Measurements from ENCODE around the gene C17orf100.
A peak's percentile ranks its signal among the peaks of the same experiment; 100 is the strongest.

C17orf100 gene

DNA sequence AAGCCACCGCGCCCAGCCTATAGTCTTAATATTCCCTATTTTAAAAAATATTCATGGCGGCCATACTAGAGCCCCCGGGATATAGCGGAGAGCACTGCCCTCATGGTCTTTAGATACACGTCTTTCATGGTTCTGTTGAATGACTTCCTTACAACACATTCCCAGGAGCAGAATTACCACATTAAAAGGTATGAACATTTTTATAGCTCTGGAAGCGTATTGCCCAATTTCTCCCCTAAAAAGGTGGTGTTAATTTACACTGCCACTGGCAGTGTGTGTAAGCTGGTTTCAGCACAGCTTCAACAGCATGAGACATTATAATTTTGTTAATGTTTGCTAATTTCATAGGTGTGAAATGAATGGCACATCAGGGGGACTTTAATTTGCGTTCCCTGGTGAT is 19.0 kb downstream of the C17orf100 start:
- H3K4me3 ChIP-seq (ENCODE audit: low read depth, low read length): no peak overlapping the region
- TF ChIP-seq, protein P1, sequence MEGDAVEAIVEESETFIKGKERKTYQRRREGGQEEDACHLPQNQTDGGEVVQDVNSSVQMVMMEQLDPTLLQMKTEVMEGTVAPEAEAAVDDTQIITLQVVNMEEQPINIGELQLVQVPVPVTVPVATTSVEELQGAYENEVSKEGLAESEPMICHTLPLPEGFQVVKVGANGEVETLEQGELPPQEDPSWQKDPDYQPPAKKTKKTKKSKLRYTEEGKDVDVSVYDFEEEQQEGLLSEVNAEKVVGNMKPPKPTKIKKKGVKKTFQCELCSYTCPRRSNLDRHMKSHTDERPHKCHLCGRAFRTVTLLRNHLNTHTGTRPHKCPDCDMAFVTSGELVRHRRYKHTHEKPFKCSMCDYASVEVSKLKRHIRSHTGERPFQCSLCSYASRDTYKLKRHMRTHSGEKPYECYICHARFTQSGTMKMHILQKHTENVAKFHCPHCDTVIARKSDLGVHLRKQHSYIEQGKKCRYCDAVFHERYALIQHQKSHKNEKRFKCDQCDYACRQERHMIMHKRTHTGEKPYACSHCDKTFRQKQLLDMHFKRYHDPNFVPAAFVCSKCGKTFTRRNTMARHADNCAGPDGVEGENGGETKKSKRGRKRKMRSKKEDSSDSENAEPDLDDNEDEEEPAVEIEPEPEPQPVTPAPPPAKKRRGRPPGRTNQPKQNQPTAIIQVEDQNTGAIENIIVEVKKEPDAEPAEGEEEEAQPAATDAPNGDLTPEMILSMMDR (conservative IDR thresholded peaks at IDR 0.05; ENCODE audit: low read depth, low read length): no peak
- DNase-seq (ENCODE audit: low read depth): no peak

DNA sequence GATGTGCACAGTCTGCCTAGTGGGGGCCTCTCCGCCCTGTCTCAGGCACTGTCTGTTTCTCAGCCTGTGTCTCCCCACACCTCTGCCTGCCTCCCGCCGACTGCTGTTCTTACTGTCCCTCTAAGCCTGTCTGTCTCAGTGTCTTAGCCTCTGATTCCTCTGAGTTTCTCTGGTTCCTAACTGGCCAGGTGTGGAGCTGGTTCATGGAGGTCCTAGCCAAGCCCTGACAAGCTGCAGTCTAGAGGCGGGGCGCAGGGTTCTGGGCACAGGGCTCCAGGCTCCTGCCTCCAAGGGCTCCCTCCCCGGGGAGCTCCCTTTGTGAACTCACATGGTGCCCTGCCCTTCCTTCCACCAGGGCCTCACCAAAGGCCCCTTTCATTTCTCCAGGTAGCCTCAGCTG is 19.4 kb downstream of the C17orf100 start:
- TF ChIP-seq, protein P1 (conservative IDR thresholded peaks at IDR 0.05; ENCODE audit: low read depth, low read length): no peak
- DNase-seq (ENCODE audit: low read depth): no peak
- H3K4me3 ChIP-seq (ENCODE audit: low read depth, low read length): no peak overlapping the region

DNA sequence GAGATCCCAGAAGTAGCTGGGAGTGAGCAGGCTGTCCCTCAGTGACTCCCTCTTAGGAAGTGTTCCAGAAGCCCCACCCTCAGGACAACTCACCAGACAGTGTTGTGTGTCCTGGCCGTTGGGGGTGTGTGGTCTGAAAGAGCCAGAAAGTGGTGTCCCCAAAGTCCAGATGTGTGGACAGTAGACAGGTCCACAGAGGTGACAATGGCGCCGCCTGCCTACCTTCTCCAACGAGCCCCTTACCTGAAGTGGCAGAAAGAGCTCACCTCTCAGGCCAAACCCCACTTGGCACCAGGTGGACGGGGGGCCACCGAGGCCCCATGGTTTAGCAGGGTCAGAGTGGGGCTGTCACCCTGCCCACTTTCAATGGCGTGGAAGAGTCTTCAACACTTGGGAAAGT is 19.9 kb downstream of the C17orf100 start:
- H3K4me3 ChIP-seq (ENCODE audit: low read depth, low read length): no peak overlapping the region
- TF ChIP-seq, protein P1 (conservative IDR thresholded peaks at IDR 0.05; ENCODE audit: low read depth, low read length): no peak
- DNase-seq (ENCODE audit: low read depth): no peak

DNA sequence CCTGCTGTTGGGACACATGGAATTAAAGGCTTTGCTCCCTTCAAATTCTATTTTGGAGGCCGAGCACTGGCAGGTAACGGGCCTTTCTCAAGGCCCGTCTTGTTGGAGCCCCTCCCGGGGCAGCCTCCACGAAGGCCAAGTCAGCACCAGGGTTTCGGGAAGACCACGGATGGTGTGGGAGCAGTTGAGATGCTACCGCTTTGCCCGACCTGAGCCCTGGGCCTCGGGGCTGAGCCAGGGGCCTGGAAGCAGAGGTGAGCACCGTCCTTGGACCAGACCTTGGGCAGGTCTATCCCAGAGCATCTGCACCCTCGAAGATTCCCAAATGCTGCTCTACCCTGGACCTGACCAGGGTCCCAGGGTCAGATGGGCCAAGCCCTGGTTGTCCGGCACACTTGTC is 23.0 kb downstream of the C17orf100 start:
- DNase-seq (ENCODE audit: low read depth): no peak
- H3K4me3 ChIP-seq (ENCODE audit: low read depth, low read length): no peak overlapping the region
- TF ChIP-seq, protein P1 (conservative IDR thresholded peaks at IDR 0.05; ENCODE audit: low read depth, low read length): no peak

DNA sequence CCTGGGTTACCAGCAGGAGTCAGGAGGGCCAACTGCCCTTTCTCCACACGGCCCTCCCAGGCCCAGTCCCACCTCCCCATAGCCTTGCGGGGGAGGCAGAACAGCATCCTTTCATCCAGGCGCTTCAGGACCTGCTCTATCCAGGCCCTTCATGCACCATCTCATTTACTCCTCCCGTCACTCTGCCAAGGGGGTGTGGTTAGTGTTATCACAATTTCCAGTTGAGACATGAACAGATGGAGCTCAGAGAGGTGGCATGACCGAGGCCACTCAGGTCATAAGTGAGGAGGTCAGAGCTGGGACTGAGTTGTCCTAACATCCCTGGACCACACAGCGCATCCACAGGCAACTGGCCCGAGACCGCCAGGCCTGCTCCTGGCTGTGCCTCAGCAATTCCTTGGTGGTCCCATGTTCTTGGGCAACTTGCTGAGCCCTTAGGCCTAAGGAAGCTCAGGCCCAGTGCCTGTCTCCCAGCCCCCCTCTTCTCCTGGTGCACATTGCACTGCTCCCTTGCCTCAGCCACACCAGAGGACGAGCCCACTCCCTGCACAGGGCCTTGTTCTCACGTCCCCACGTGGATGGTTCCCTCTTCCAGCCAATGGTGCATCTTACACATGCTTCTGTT is 23.8 kb downstream of the C17orf100 start:
- TF ChIP-seq, protein P1 (conservative IDR thresholded peaks at IDR 0.05; ENCODE audit: low read depth, low read length): no peak
- DNase-seq (ENCODE audit: low read depth): no peak
- H3K4me3 ChIP-seq (ENCODE audit: low read depth, low read length): no peak overlapping the region

DNA sequence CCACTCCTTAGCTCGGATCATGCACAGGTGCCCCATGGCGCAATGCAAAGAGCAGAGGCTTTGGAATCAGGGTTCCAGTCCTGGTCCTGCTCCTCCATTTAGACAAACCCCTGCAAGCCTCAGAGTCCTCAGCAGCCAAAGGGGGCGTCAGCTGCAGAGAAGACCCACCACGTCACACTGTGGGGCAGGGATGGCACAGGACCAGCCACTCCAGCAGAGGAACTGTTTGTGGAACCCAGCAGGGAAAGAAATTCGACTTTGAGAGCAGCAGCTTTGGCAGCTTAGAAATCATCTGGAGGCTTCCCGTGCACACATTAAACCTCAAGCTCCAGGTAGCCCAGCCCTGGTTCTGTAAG is 25.2 kb downstream of the C17orf100 start:
- TF ChIP-seq, protein P1 (conservative IDR thresholded peaks at IDR 0.05; ENCODE audit: low read depth, low read length): no peak
- DNase-seq (ENCODE audit: low read depth): no peak
- no peak overlapping the region for H3K4me3 ChIP-seq (ENCODE audit: low read depth, low read length)

DNA sequence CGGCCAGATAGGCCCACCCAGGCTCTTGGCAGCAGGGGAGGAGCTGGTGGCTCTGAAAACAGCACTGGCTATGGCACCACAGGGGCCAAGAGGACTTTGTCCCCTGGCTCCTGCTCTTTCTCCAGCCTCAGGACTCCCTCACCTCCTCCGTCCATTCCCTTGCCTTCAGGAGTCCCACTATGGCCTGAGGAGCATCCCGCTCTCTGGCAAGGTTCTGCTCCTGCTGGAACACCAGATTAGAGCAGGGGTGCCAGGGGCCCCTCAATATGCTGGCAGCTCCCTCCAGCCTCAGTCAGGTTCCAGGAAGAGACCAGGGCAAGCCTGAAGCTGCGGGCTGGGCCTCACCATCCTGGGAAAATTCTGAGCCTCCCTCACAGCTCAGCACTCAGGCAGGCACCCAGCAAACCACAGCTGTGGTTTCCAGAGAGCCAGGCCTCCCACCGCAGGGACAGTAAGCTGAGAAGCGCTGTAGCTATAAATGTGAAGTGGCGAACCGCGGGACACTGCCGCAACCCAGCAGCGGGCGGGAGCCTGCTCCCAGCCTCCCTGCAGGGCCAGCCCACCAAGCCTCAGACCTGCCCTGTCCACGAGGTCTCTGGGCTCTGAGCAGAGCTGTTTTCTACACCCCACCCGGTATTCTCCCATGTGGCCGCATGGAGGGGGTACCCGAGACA is 25.7 kb downstream of the C17orf100 start:
- TF ChIP-seq, protein P1 (conservative IDR thresholded peaks at IDR 0.05; ENCODE audit: low read depth, low read length): no peak
- H3K4me3 ChIP-seq (ENCODE audit: low read depth, low read length): no peak overlapping the region
- peak; percentile 22 for DNase-seq (ENCODE audit: low read depth)
